Measurements from ENCODE around the gene ADARB1. TPM values are rescaled to one million over a fixed set of nuclear protein-coding genes. Genes with fewer than 3 reads are reported as not detected.

The ADARB1 gene
- total RNA-seq, 1 donor from 2014 or later: 14.5 TPM

DNA sequence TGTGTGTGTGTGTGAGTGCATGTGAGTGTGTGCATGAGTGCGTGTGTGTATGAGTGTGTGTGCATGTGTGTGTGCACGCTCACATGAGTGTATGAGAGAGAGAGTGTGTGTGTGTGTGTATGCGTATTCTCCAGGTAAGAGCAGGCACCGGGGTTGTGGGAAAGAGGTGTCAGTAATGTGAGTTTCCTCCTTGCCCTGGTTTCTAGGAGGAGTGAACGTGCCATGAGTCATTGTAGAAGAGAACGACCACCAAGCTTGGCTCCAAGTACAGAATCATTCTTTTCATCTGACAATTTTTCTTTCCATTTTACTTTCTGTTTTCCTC is 134.2 kb downstream of the ADARB1 start:
- Mint-ChIP-seq H3K27ac (ENCODE audit: unreplicated experiment) (no peak overlapping the region), H3K4me3 (ENCODE audit: unreplicated experiment) (no peak overlapping the region), H3K9me3 (ENCODE audit: unreplicated experiment) (no peaks in the 10 kb centered on the region), H3K27me3 (ENCODE audit: unreplicated experiment) (no peaks in the 10 kb centered on the region), H3K36me3 (ENCODE audit: low read depth, unreplicated experiment) (no peaks in the 10 kb centered on the region), H3K4me1 (ENCODE audit: unreplicated experiment) (no peaks in the 10 kb centered on the region)
- DNase-seq (ENCODE audit: low spot score): no peak
- no peak for TF ChIP-seq CTCF (IDR thresholded peaks at IDR 0.05; ENCODE audit: unreplicated experiment)

DNA sequence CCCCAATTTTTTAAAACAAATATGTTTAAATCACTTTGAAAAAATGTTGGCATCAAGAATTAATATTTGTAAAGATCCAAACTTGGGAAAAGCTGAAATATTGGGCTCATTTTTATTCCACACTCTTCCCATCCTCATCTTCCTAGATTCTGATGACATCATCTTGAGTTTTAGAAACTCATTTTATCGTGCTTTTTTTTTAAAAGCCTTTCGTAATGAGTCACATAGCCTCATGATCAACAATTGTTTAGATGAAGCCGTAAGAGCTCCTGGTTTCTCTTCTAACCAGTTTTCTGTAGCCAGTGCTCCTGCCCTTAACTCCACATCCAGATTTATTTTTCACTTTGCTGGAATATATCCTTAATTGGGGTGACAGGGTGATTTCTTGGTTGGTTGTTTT is 134.7 kb downstream of the ADARB1 start:
- DNase-seq (ENCODE audit: low spot score): no peak

GRCh38 chr21:45209685-45210284 is 135.4 kb downstream of the ADARB1 start:
- H3K4me3 Mint-ChIP-seq (ENCODE audit: unreplicated experiment): no peak overlapping the region
- no peak for TF ChIP-seq CTCF (IDR thresholded peaks at IDR 0.05; ENCODE audit: unreplicated experiment)
- no peaks in the 10 kb centered on the region for H3K4me1 Mint-ChIP-seq (ENCODE audit: unreplicated experiment)

More for the DNA sequence above, 134.7 kb downstream of the ADARB1 start:
- H3K4me3 Mint-ChIP-seq (ENCODE audit: unreplicated experiment): no peak overlapping the region
- H3K9me3 Mint-ChIP-seq (ENCODE audit: unreplicated experiment): no peaks in the 10 kb centered on the region
- no peaks in the 10 kb centered on the region for H3K4me1 Mint-ChIP-seq (ENCODE audit: unreplicated experiment)
- no peaks in the 10 kb centered on the region for H3K36me3 Mint-ChIP-seq (ENCODE audit: low read depth, unreplicated experiment)
- no peaks in the 10 kb centered on the region for H3K27me3 Mint-ChIP-seq (ENCODE audit: unreplicated experiment)
- no peak overlapping the region for H3K27ac Mint-ChIP-seq (ENCODE audit: unreplicated experiment)
- no peak for TF ChIP-seq CTCF (IDR thresholded peaks at IDR 0.05; ENCODE audit: unreplicated experiment)

DNA sequence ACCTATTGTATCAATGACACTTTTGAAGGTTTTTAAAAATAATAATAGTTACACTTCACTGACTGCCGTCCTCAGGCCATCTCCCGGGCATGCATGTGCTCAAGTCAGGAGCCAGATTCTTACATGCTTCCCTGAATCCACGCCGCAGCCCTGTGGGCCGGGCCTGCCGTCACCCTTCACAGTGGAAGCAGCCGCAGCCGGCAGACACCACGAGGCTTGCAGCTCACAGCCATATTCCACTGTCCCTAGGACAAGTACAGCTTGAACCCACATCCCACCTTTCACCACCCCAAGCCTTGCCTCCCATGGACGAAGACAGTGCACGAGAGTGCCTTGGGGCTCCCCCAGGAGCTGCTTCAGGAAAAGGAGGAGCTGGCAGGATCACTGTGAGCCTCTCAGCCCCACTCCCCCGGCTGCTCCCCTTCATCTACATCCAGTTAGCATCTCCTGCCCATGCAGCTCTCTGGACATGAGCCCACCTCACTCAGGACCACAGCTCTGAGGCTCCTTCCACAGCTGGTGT is 136.1 kb downstream of the ADARB1 start:
- no peaks in the 10 kb centered on the region for H3K36me3 Mint-ChIP-seq (ENCODE audit: low read depth, unreplicated experiment)
- no peak overlapping the region for H3K27ac Mint-ChIP-seq (ENCODE audit: unreplicated experiment)
- no peak for TF ChIP-seq CTCF (IDR thresholded peaks at IDR 0.05; ENCODE audit: unreplicated experiment)
- no peaks in the 10 kb centered on the region for H3K9me3 Mint-ChIP-seq (ENCODE audit: unreplicated experiment)
- H3K4me1 Mint-ChIP-seq (ENCODE audit: unreplicated experiment): no peaks in the 10 kb centered on the region
- no peak overlapping the region for H3K4me3 Mint-ChIP-seq (ENCODE audit: unreplicated experiment)
- H3K27me3 Mint-ChIP-seq (ENCODE audit: unreplicated experiment): no peaks in the 10 kb centered on the region
- no peak for DNase-seq (ENCODE audit: low spot score)

More at GRCh38 chr21:45209685-45210284, 135.4 kb downstream of the ADARB1 start:
- Mint-ChIP-seq H3K9me3 (ENCODE audit: unreplicated experiment) (no peaks in the 10 kb centered on the region), H3K27me3 (ENCODE audit: unreplicated experiment) (no peaks in the 10 kb centered on the region), H3K36me3 (ENCODE audit: low read depth, unreplicated experiment) (no peaks in the 10 kb centered on the region), H3K27ac (ENCODE audit: unreplicated experiment) (no peak overlapping the region)
- DNase-seq (ENCODE audit: low spot score): no peak

DNA sequence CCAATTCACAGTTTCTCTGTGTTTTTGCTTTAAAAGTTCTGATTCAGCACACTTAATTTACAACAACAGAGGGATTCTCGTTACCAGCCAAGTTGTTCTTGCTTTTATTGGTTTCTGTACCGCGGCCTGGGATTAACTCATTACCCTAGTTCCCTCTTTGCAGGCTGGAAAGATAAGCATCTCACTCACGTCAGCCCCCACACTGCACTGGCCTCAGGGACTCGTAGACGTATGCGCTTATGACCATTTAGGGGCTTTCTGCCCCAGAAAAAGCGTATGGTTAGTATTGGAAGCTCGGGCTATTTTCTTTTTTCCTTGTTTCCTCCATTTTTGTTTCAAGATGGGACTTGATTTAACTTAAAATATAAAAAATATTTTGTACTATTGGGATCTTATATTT is 137.3 kb downstream of the ADARB1 start:
- Mint-ChIP-seq H3K4me1 (ENCODE audit: unreplicated experiment) (no peaks in the 10 kb centered on the region), H3K9me3 (ENCODE audit: unreplicated experiment) (no peaks in the 10 kb centered on the region), H3K4me3 (ENCODE audit: unreplicated experiment) (no peak overlapping the region), H3K27ac (ENCODE audit: unreplicated experiment) (no peak overlapping the region), H3K36me3 (ENCODE audit: low read depth, unreplicated experiment) (no peaks in the 10 kb centered on the region), H3K27me3 (ENCODE audit: unreplicated experiment) (no peaks in the 10 kb centered on the region)
- DNase-seq (ENCODE audit: low spot score): no peak
- TF ChIP-seq CTCF (IDR thresholded peaks at IDR 0.05; ENCODE audit: unreplicated experiment): no peak

Data from endothelial cell (in vitro differentiated cells).